SK-N-SH (cell line): ENCODE measurements around the gene PPP1R14C. TPM values are rescaled to one million over a fixed set of nuclear protein-coding genes. Genes with fewer than 3 reads are reported as not detected.

Source experiments
- CTCF ChIA-PET: fragments of 300-600, 350-600 bp; formaldehyde crosslinking; extraction: SDS; loops from one replicate; lab custom pipeline; 2021; lab: Yijun Ruan, JAX
- POLR2A ChIA-PET: fragments of 350-600 bp; sonication (Branson Sonifier 250); formaldehyde crosslinking; extraction: SDS; loops from one replicate; lab custom pipeline; 2020; ENCODE audit warnings: antibody characterized with exemption, inconsistent platforms; lab: Yijun Ruan, JAX
- DNase-seq: peaks from one replicate; pipeline ENCODE4 v3.0.0; 2012
- H2AFZ ChIP-seq: fragments of 200-600 bp; sonication (generic); 2 replicates; pipeline ENCODE4 v1.8.1; 2016; ENCODE audit warnings: antibody characterized with exemption, mild to moderate bottlenecking, low read depth
- H3F3A ChIP-seq: fragments of 200-600 bp; sonication (generic); replicated peaks from 2 replicates; pipeline ENCODE3; 2016; ENCODE audit warnings: antibody characterized with exemption, mild to moderate bottlenecking; ENCODE audit not compliant: insufficient read depth
- H3K27ac ChIP-seq, 2 experiments: fragments of 200-500 bp in 1 of 2; fragments of 200-600 bp in 1 of 2; sonication (Bioruptor generic) in 1 of 2; sonication (generic), shearing (Covaris generic) in 1 of 2; 2 replicates each; pipeline versions ENCODE4 v1.5.1 to v1.6.1; 2014 to 2016; ENCODE audit warnings: low read depth in 2 of 2, inconsistent platforms in 1 of 2, low read length in 1 of 2, mild to moderate bottlenecking in 1 of 2, mixed read lengths in 1 of 2
- H3K27me3 ChIP-seq: fragments of 200-600 bp; sonication (generic), shearing (Covaris generic); 2 replicates; pipeline ENCODE4 v1.6.1; 2016; ENCODE audit warnings: mixed run types; ENCODE audit not compliant: insufficient read depth
- H3K36me3 ChIP-seq, 2 experiments: fragments of 200-500 bp in 1 of 2; fragments of 200-600 bp in 1 of 2; sonication (Bioruptor generic) in 1 of 2; sonication (generic) in 1 of 2; replicated peaks in 1 of 2; 2 replicates each; pipeline versions ENCODE3 to v1.5.1; 2014 to 2016; ENCODE audit warnings: low read length in 1 of 2, mild to moderate bottlenecking in 1 of 2; ENCODE audit not compliant: insufficient read depth in 2 of 2, control insufficient read depth in 1 of 2
- H3K4me1 ChIP-seq, 2 experiments: fragments of 200-500 bp in 1 of 2; fragments of 200-600 bp in 1 of 2; sonication (Bioruptor generic) in 1 of 2; sonication (generic), shearing (Covaris generic) in 1 of 2; 2 replicates each; pipeline versions ENCODE4 v1.5.1 to v1.6.1; 2014 to 2016; ENCODE audit warnings: low read depth in 1 of 2, low read length in 1 of 2, mixed run types in 1 of 2; ENCODE audit not compliant: insufficient read depth in 2 of 2, control insufficient read depth in 1 of 2
- H3K4me2 ChIP-seq: fragments of 200-600 bp; sonication (generic), shearing (Covaris generic); 2 replicates; pipeline ENCODE4 v1.6.1; 2017; ENCODE audit warnings: mixed run types
- H3K4me3 ChIP-seq, 2 experiments: fragments of 200-500 bp in 1 of 2; fragments of 200-600 bp in 1 of 2; sonication (Bioruptor generic) in 1 of 2; sonication (generic), shearing (Covaris generic) in 1 of 2; 2 replicates each; pipeline versions ENCODE4 v1.5.1 to v1.8.1; 2014 to 2016; ENCODE audit warnings: low read depth in 2 of 2, inconsistent platforms in 1 of 2, low read length in 1 of 2, mild to moderate bottlenecking in 1 of 2, mixed read lengths in 1 of 2, moderate library complexity in 1 of 2
- H3K79me2 ChIP-seq: fragments of 200-600 bp; sonication (generic); 2 replicates; pipeline ENCODE4 v1.8.1; 2017; ENCODE audit warnings: mild to moderate bottlenecking; ENCODE audit not compliant: insufficient read depth
- H3K9ac ChIP-seq: fragments of 200-600 bp; sonication (generic); 2 replicates; pipeline ENCODE4 v1.6.1; 2017; ENCODE audit warnings: mixed run types
- H3K9me2 ChIP-seq: fragments of 200-600 bp; sonication (generic); 2 replicates; pipeline ENCODE4 v1.6.1; 2017; ENCODE audit warnings: mixed run types
- H3K9me3 ChIP-seq: fragments of 200-600 bp; sonication (generic); 2 replicates; pipeline ENCODE4 v1.6.1; 2017; ENCODE audit warnings: mixed run types, mild to moderate bottlenecking, moderate library complexity
- H4K20me1 ChIP-seq: fragments of 200-600 bp; sonication (generic); 2 replicates; pipeline ENCODE4 v1.6.1; 2017; ENCODE audit warnings: mild to moderate bottlenecking, mixed run types; ENCODE audit not compliant: insufficient read depth
- CHD2 ChIP-seq: fragments of 150-350 bp; IDR thresholded peaks from 2 replicates; pipeline ENCODE4 v1.6.1; 2018; ENCODE audit warnings: low read length; ENCODE audit not compliant: partially characterized antibody
- ELF1 ChIP-seq: IDR thresholded peaks from 2 replicates; pipeline ENCODE4 v1.4.0; 2012
- EZH2phosphoT487 ChIP-seq: fragments of 200-600 bp; sonication (generic); IDR thresholded peaks from 2 replicates; pipeline ENCODE4 v1.6.1; 2017; ENCODE audit warnings: low read depth, mixed run types, mild to moderate bottlenecking, antibody characterized with exemption, moderate library complexity, borderline replicate concordance
- FOXJ3 ChIP-seq: sonication (generic); formaldehyde crosslinking; IDR thresholded peaks from 2 replicates; pipeline ENCODE4 v1.5.1; 2020; ENCODE audit warnings: mild to moderate bottlenecking, missing genetic modification reagents
- GATA2 ChIP-seq: sonication (generic); formaldehyde crosslinking; IDR thresholded peaks from 2 replicates; pipeline ENCODE4 v1.5.0; 2020; ENCODE audit warnings: mild to moderate bottlenecking, missing genetic modification reagents
- MEF2A ChIP-seq: IDR thresholded peaks from 2 replicates; pipeline ENCODE4 v1.4.0; 2012; ENCODE audit warnings: low read depth, borderline replicate concordance
- NFIC ChIP-seq: IDR thresholded peaks from 2 replicates; pipeline ENCODE4 v1.4.0; 2012; ENCODE audit warnings: borderline replicate concordance
- RAD21 ChIP-seq: IDR thresholded peaks from 2 replicates; pipeline ENCODE4 v1.6.1; 2012; ENCODE audit warnings: mild to moderate bottlenecking, low read length
- RCOR1 ChIP-seq: fragments of 150-350 bp; IDR thresholded peaks from 2 replicates; pipeline ENCODE4 v1.6.1; 2017; ENCODE audit warnings: antibody characterized with exemption, low read length
- RFX5 ChIP-seq: IDR thresholded peaks from 2 replicates; pipeline ENCODE4 v1.6.1; 2012; ENCODE audit warnings: mild to moderate bottlenecking, improper control_type of control experiment, low read length
- RXRA ChIP-seq: IDR thresholded peaks from 2 replicates; pipeline ENCODE4 v1.4.0; 2012; ENCODE audit warnings: low read depth, mild to moderate bottlenecking, borderline replicate concordance
- SIN3A ChIP-seq: IDR thresholded peaks from 2 replicates; pipeline ENCODE4 v1.6.1; 2012; ENCODE audit warnings: low read depth, mild to moderate bottlenecking, low read length, moderate library complexity, borderline replicate concordance
- SMC3 ChIP-seq: IDR thresholded peaks from 2 replicates; pipeline ENCODE4 v1.6.1; 2012; ENCODE audit warnings: low read depth, low read length, improper control_type of control experiment
- TAF1 ChIP-seq: IDR thresholded peaks from 2 replicates; pipeline ENCODE4 v1.6.1; 2012; ENCODE audit warnings: low read depth, mild to moderate bottlenecking, low read length, moderate library complexity, borderline replicate concordance
- TCF12 ChIP-seq: IDR thresholded peaks from 2 replicates; pipeline ENCODE4 v1.4.0; 2012
- TEAD4 ChIP-seq: IDR thresholded peaks from 2 replicates; pipeline ENCODE4 v1.4.0; 2012; ENCODE audit warnings: mild to moderate bottlenecking, borderline replicate concordance; ENCODE audit not compliant: insufficient read depth
- YY1 ChIP-seq: IDR thresholded peaks from 2 replicates; pipeline ENCODE4 v1.4.0; 2012; ENCODE audit warnings: low read depth, mild to moderate bottlenecking
- WGBS: methylation state at CpG from one replicate; pipeline ENCODE4 v1.1.6; 2017; ENCODE audit warnings: low lambda C conversion rate; 5-methylcytosine and 5-hydroxymethylcytosine counted together
- polyA plus RNA-seq, 3 experiments: library from polyadenylated mRNA; depleted of rRNA; stranded (reverse); fragments of >200 nt; gene quantifications; 2 replicates each; pipeline ENCODE4 v1.2.3, GENCODE V29; 2012
- TF ChIP-seq, protein P1 (sequence below): IDR thresholded peaks from 2 replicates; pipeline ENCODE4; 2012
- TF ChIP-seq, protein P2 (sequence below): IDR thresholded peaks from 2 replicates; pipeline ENCODE4 v1.4.0; 2012; ENCODE audit warnings: low read depth, borderline replicate concordance
- TF ChIP-seq, protein P3 (sequence below): fragments of 150-350 bp; IDR thresholded peaks from 2 replicates; pipeline ENCODE4 v1.6.1; 2016; ENCODE audit warnings: mild to moderate bottlenecking, low read depth, low read length

Gene PPP1R14C
- polyA plus RNA-seq, 1 of the 3 experiments (the other 2 are of a cell fraction), result not detected

DNA sequence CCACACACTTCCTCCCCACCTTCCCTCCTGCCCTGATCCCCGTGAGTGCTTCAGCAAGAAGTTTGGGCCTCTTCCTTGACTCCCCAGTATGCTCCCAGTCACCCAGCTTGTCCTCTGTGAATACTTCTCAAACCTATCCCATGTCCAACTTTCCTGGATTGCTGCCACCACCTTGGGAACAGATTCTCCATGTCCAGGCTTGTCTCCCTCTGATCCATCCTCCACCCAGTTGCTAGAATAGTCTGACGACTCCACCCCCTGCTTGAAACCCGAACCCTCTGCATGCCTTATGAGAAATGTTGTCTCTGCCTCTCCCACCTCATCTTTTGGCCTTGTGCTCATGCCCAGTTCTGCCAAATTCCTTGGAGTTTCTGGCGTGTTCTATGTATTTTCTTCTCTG is 108.0 kb downstream of the PPP1R14C start:
- Histone ChIP-seq H4K20me1 (no peaks in the 10 kb centered on the region), H3K27ac (no peak overlapping the region), H3K9me2 (no peaks in the 10 kb centered on the region), H3K4me2 (no peak overlapping the region), H3K79me2 (no peaks in the 10 kb centered on the region), H3K9ac (no peak overlapping the region), H3K4me3 (no peak overlapping the region), H3K9me3 (no peaks in the 10 kb centered on the region), H3K4me1 (no peaks in the 10 kb centered on the region), H3F3A (no peaks in the 10 kb centered on the region), H3K27me3 (no peaks in the 10 kb centered on the region), H2AFZ (no peak overlapping the region), H3K36me3 (no peaks in the 10 kb centered on the region)
- ChIA-PET POLR2A (no interaction called here), CTCF (no interaction called here)
- DNase-seq, result no peak
- WGBS, result 0% methylated on average over 4 of the region's 4 CpGs
- TF ChIP-seq YY1, result no peak
- TF ChIP-seq, protein P1, sequence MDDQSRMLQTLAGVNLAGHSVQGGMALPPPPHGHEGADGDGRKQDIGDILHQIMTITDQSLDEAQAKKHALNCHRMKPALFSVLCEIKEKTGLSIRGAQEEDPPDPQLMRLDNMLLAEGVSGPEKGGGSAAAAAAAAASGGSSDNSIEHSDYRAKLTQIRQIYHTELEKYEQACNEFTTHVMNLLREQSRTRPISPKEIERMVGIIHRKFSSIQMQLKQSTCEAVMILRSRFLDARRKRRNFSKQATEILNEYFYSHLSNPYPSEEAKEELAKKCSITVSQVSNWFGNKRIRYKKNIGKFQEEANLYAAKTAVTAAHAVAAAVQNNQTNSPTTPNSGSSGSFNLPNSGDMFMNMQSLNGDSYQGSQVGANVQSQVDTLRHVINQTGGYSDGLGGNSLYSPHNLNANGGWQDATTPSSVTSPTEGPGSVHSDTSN, result no peak

DNA sequence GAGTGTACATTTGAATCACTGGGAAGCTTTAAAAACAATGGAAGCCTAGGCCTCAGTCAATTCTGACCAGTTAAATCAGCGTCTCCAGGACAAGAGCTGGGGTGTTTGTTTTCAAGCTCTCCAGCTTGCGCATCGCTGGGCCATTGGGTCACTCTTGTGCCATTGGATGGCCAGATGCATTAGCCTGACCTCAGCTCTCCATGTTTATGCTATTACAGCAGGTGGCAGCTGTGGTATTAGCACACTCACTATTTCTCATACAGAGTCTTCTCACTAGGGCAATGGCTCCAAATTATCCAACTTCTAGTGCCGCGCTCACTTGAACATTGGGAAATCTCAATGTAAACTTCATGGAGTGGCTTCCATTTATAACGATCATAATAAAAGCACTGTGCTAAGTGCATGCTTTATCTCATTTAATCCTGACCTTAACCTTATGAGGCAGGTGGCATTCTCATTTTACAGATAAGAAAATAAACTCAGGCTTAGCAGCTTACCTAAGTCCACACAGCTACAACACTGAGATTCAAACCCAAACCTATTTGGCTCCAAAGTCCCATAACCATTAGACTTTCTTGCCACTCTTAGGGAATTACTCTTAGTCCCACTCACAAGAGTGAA is 108.8 kb downstream of the PPP1R14C start:
- Histone ChIP-seq H3F3A (no peaks in the 10 kb centered on the region), H3K79me2 (no peaks in the 10 kb centered on the region), H3K27ac (no peak overlapping the region), H2AFZ (no peak overlapping the region)
- ChIA-PET CTCF (no interaction called here), POLR2A (no interaction called here)
- TF ChIP-seq SMC3, result no peak
- TF ChIP-seq, all 33 proteins: peak for 0
- no peak for DNase-seq
- Histone ChIP-seq H3K4me3 (no peak overlapping the region), H3K4me2 (no peak overlapping the region), H3K4me1 (no peaks in the 10 kb centered on the region), H3K9me3 (no peaks in the 10 kb centered on the region), H3K36me3 (no peaks in the 10 kb centered on the region), H3K9ac (no peak overlapping the region), H3K27me3 (no peaks in the 10 kb centered on the region), H3K9me2 (no peaks in the 10 kb centered on the region), H4K20me1 (no peaks in the 10 kb centered on the region)
- 24% methylated on average over 4 of the region's 6 CpGs for WGBS

- WGBS, result 16% methylated on average over 6 of the region's 6 CpGs
- Histone ChIP-seq H3K4me3 (no peak overlapping the region), H2AFZ (no peak overlapping the region), H4K20me1 (no peaks in the 10 kb centered on the region), H3K27me3 (no peaks in the 10 kb centered on the region), H3K9me3 (no peaks in the 10 kb centered on the region), H3K9ac (no peak overlapping the region), H3K9me2 (no peaks in the 10 kb centered on the region), H3K4me1 (no peaks in the 10 kb centered on the region), H3K36me3 (no peaks in the 10 kb centered on the region), H3K27ac (no peak overlapping the region), H3K4me2 (no peak overlapping the region), H3F3A (no peaks in the 10 kb centered on the region), H3K79me2 (no peaks in the 10 kb centered on the region)
- no peak for DNase-seq
- CTCF ChIA-PET, result interaction anchor here (0.6 kb wide), 1 partner anchor 355 kb away, joined by 3 read pairs; no protein-coding TSS in a partner anchor
- POLR2A ChIA-PET, result no interaction called here
- TF ChIP-seq RCOR1 (no peak), TEAD4 (no peak), SIN3A (no peak), RAD21 (no peak), ELF1 (no peak), TAF1 (no peak), RFX5 (no peak), EZH2phosphoT487 (no peak), MEF2A (no peak), NFIC (no peak), TCF12 (no peak), GATA2 (CRISPR knock-in tag) (no peak), FOXJ3 (CRISPR knock-in tag) (no peak), CHD2 (no peak), RXRA (no peak)
- TF ChIP-seq, protein P2, sequence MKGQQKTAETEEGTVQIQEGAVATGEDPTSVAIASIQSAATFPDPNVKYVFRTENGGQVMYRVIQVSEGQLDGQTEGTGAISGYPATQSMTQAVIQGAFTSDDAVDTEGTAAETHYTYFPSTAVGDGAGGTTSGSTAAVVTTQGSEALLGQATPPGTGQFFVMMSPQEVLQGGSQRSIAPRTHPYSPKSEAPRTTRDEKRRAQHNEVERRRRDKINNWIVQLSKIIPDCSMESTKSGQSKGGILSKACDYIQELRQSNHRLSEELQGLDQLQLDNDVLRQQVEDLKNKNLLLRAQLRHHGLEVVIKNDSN, result no peak
- TF ChIP-seq, protein P3, sequence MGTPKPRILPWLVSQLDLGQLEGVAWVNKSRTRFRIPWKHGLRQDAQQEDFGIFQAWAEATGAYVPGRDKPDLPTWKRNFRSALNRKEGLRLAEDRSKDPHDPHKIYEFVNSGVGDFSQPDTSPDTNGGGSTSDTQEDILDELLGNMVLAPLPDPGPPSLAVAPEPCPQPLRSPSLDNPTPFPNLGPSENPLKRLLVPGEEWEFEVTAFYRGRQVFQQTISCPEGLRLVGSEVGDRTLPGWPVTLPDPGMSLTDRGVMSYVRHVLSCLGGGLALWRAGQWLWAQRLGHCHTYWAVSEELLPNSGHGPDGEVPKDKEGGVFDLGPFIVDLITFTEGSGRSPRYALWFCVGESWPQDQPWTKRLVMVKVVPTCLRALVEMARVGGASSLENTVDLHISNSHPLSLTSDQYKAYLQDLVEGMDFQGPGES, result no peak
Observed at GRCh38 chr6:150252714-150253444, 110.0 kb downstream of the PPP1R14C start.
